Body of pancreas (tissue), 4 donors: ENCODE data around the gene TMEM8B.

Experiments
- POLR2A ChIP-seq, 3 donors: fragments of 450-650 bp; IDR thresholded peaks; one replicate each; pipeline ENCODE4 v1.6.1; 2016; ENCODE audit warnings: antibody characterized with exemption in 3 of 3, mild to moderate bottlenecking in 2 of 3
- TF ChIP-seq, protein P1 (sequence below), 7 experiments: fragments of 450-650 bp in 4 of 7; fragments of 200-600 bp in 3 of 7; sonication (generic) in 3 of 7; IDR thresholded peaks; one replicate each; pipeline ENCODE4 v1.5.1; 2016 to 2019; ENCODE audit warnings: antibody characterized with exemption in 7 of 7

DNA sequence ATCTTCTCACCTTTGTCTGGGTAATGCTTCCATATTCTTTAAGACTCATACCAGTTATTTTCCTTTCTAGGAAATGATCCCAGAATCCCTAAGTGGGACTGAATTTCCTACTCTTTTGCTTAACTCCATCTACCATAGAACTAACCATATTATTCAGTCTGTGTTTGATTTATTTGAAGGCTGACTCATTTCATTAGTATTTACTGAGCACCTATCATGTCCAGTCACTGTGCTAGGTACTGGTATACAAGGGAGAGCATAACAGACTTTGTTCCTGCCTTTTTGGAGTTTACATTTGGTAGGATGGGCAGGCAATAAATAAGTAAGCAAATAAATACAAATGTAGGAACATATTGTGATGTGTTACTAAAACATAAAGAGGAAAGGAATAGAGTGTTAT is 33.3 kb upstream of the TMEM8B start:
- no peak for TF ChIP-seq POLR2A (IDR thresholded peaks at IDR 0.05)
- TF ChIP-seq, protein P1, sequence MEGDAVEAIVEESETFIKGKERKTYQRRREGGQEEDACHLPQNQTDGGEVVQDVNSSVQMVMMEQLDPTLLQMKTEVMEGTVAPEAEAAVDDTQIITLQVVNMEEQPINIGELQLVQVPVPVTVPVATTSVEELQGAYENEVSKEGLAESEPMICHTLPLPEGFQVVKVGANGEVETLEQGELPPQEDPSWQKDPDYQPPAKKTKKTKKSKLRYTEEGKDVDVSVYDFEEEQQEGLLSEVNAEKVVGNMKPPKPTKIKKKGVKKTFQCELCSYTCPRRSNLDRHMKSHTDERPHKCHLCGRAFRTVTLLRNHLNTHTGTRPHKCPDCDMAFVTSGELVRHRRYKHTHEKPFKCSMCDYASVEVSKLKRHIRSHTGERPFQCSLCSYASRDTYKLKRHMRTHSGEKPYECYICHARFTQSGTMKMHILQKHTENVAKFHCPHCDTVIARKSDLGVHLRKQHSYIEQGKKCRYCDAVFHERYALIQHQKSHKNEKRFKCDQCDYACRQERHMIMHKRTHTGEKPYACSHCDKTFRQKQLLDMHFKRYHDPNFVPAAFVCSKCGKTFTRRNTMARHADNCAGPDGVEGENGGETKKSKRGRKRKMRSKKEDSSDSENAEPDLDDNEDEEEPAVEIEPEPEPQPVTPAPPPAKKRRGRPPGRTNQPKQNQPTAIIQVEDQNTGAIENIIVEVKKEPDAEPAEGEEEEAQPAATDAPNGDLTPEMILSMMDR (IDR thresholded peaks at IDR 0.05) = no peak
